Right lobe of liver (tissue), 4 donors: ENCODE measurements around the gene PPP4C.

ENCODE experiments used
- POLR2A ChIP-seq: fragments of 450-650 bp; IDR thresholded peaks from one replicate; pipeline ENCODE4 v1.6.1; 2017; ENCODE audit warnings: antibody characterized with exemption, mild to moderate bottlenecking
- TF ChIP-seq, protein P1 (sequence below), 4 donors: fragments of 200-600 bp in 3 of 4; fragments of 450-650 bp in 1 of 4; IDR thresholded peaks; one replicate each; pipeline versions ENCODE4 v1.5.1 to v1.8.0; 2016 to 2022; ENCODE audit warnings: antibody characterized with exemption in 4 of 4, mild to moderate bottlenecking in 2 of 4
- donor health status: DM: no; HTN: no; CAD: no.
- donor health status: DM: no; HTN: no; CAD: no.
- donor health status: DM: no; HTN: yes; CAD: no.

DNA sequence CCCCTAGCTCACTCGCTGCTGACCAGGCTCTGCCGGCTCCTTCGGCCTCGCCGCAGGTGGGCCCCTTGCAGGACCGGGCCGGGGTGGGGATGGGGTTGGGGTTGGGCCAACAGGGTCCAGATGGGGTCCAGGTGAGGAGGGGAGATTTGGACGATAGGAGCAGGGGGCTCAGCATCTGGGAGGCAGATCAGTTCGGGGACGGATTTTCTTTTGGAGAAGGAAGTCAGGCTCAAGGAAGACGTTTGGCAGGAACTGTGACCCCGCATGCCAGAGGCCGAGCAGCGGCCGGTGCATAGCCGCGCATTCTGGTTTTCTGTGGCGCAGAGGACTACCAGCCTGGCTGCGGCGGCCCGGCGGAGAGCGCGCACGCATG, 11.1 kb upstream of the PPP4C start:
- TF ChIP-seq, protein P1, sequence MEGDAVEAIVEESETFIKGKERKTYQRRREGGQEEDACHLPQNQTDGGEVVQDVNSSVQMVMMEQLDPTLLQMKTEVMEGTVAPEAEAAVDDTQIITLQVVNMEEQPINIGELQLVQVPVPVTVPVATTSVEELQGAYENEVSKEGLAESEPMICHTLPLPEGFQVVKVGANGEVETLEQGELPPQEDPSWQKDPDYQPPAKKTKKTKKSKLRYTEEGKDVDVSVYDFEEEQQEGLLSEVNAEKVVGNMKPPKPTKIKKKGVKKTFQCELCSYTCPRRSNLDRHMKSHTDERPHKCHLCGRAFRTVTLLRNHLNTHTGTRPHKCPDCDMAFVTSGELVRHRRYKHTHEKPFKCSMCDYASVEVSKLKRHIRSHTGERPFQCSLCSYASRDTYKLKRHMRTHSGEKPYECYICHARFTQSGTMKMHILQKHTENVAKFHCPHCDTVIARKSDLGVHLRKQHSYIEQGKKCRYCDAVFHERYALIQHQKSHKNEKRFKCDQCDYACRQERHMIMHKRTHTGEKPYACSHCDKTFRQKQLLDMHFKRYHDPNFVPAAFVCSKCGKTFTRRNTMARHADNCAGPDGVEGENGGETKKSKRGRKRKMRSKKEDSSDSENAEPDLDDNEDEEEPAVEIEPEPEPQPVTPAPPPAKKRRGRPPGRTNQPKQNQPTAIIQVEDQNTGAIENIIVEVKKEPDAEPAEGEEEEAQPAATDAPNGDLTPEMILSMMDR (IDR thresholded peaks at IDR 0.05) = no peak
- TF ChIP-seq POLR2A = no peak
